Gastroesophageal sphincter (tissue), 3 donors: ENCODE measurements around the gene DTX1.

Experiments used
- CTCF ChIP-seq, 4 experiments: fragments of 200-600 bp in 2 of 4; fragments of 450-650 bp in 2 of 4; sonication (generic) in 1 of 4; IDR thresholded peaks; one replicate each; pipeline ENCODE4 v1.5.1; 2017 to 2019; ENCODE audit warnings: antibody characterized with exemption in 4 of 4, mild to moderate bottlenecking in 2 of 4, moderate library complexity in 2 of 4
- POLR2A ChIP-seq, 2 donors: fragments of 450-650 bp; IDR thresholded peaks; one replicate each; pipeline ENCODE4 v1.6.1; 2017; ENCODE audit warnings: antibody characterized with exemption in 2 of 2, mild to moderate bottlenecking in 2 of 2, moderate library complexity in 1 of 2

GRCh38 chr12:113071135-113072112 lies 14.9 kb downstream of the DTX1 start:
- TF ChIP-seq POLR2A (IDR thresholded peaks at IDR 0.05): no peak
- TF ChIP-seq CTCF (IDR thresholded peaks at IDR 0.05): no peak
